ENCODE results near the gene ISM1.

The ISM1 gene

GRCh38 chr20:13221673-13222318 lies 722 bp downstream of the ISM1 start:
- Histone ChIP-seq H3K79me2 (ENCODE audit: insufficient read depth, low read depth) (no peaks in the 10 kb centered on the region), H4K20me1 (ENCODE audit: insufficient read depth) (no peaks in the 10 kb centered on the region), H3K9ac (no peak overlapping the region), H3K36me3 (ENCODE audit: insufficient read depth) (no peaks in the 10 kb centered on the region), H3K27me3 (ENCODE audit: insufficient read depth, low read depth) (no peaks in the 10 kb centered on the region), H3K27ac (no peak overlapping the region), H3K4me2 (peak overlapping the region; percentile 51; the same call in 1 of the 2 replicates), H3K4me1 (ENCODE audit: low read depth, poor library complexity, severe bottlenecking) (no peaks in the 10 kb centered on the region), H3K4me3 (IDR thresholded peaks at IDR 0.05; ENCODE audit: insufficient read depth, low read depth, low read length) (no peak overlapping the region), H2AFZ (ENCODE audit: low read depth) (peak overlapping the region; percentile 47)
- no peak for TF ChIP-seq CTCF (conservative IDR thresholded peaks at IDR 0.05; ENCODE audit: low read depth, low read length)

- Histone ChIP-seq H3K4me2 (no peak overlapping the region), H3K27me3 (ENCODE audit: insufficient read depth, low read depth) (no peaks in the 10 kb centered on the region), H4K20me1 (ENCODE audit: insufficient read depth) (no peaks in the 10 kb centered on the region), H3K36me3 (ENCODE audit: insufficient read depth) (no peaks in the 10 kb centered on the region), H3K27ac (no peak overlapping the region), H3K9ac (no peak overlapping the region), H3K4me1 (ENCODE audit: low read depth, poor library complexity, severe bottlenecking) (no peaks in the 10 kb centered on the region), H2AFZ (ENCODE audit: low read depth) (no peak overlapping the region), H3K79me2 (ENCODE audit: insufficient read depth, low read depth) (no peaks in the 10 kb centered on the region), H3K4me3 (IDR thresholded peaks at IDR 0.05; ENCODE audit: insufficient read depth, low read depth, low read length) (no peak overlapping the region)
- no peak for TF ChIP-seq CTCF (conservative IDR thresholded peaks at IDR 0.05; ENCODE audit: low read depth, low read length)
Observed at GRCh38 chr20:13222319-13222716, 1.2 kb downstream of the ISM1 start.

GRCh38 chr20:13223736-13224520 lies 2.9 kb downstream of the ISM1 start:
- Histone ChIP-seq H3K79me2 (ENCODE audit: insufficient read depth, low read depth) (no peaks in the 10 kb centered on the region), H3K27me3 (ENCODE audit: insufficient read depth, low read depth) (no peaks in the 10 kb centered on the region), H3K4me2 (no peak overlapping the region)

GRCh38 chr20:13226367-13226766 lies 5.3 kb downstream of the ISM1 start:
- H3K27me3 ChIP-seq (ENCODE audit: insufficient read depth, low read depth): no peaks in the 10 kb centered on the region
- H3K79me2 ChIP-seq (ENCODE audit: insufficient read depth, low read depth): no peaks in the 10 kb centered on the region
- H3K4me3 ChIP-seq (IDR thresholded peaks at IDR 0.05; ENCODE audit: insufficient read depth, low read depth, low read length): no peak overlapping the region
- H4K20me1 ChIP-seq (ENCODE audit: insufficient read depth): no peaks in the 10 kb centered on the region
- no peak overlapping the region for H3K9ac ChIP-seq
- TF ChIP-seq CTCF (conservative IDR thresholded peaks at IDR 0.05; ENCODE audit: low read depth, low read length): no peak
- no peaks in the 10 kb centered on the region for H3K4me1 ChIP-seq (ENCODE audit: low read depth, poor library complexity, severe bottlenecking)
- no peak overlapping the region for H3K4me2 ChIP-seq
- no peak overlapping the region for H2AFZ ChIP-seq (ENCODE audit: low read depth)
- no peak overlapping the region for H3K27ac ChIP-seq
- no peaks in the 10 kb centered on the region for H3K36me3 ChIP-seq (ENCODE audit: insufficient read depth)

More at GRCh38 chr20:13223736-13224520, 2.9 kb downstream of the ISM1 start:
- no peaks in the 10 kb centered on the region for H4K20me1 ChIP-seq (ENCODE audit: insufficient read depth)
- no peak overlapping the region for H3K27ac ChIP-seq
- no peak overlapping the region for H3K9ac ChIP-seq
- H3K4me3 ChIP-seq (IDR thresholded peaks at IDR 0.05; ENCODE audit: insufficient read depth, low read depth, low read length): no peak overlapping the region
- H3K4me1 ChIP-seq (ENCODE audit: low read depth, poor library complexity, severe bottlenecking): no peaks in the 10 kb centered on the region
- H2AFZ ChIP-seq (ENCODE audit: low read depth): no peak overlapping the region
- H3K36me3 ChIP-seq (ENCODE audit: insufficient read depth): no peaks in the 10 kb centered on the region
- no peak for TF ChIP-seq CTCF (conservative IDR thresholded peaks at IDR 0.05; ENCODE audit: low read depth, low read length)
